ENCODE data around the gene PCDHGA10. TPM values are rescaled to one million over a fixed set of nuclear protein-coding genes. Genes with fewer than 3 reads are reported as not detected.

The PCDHGA10 gene
- total RNA-seq, 1 experiment from 2014 or later: 3.8 TPM

DNA sequence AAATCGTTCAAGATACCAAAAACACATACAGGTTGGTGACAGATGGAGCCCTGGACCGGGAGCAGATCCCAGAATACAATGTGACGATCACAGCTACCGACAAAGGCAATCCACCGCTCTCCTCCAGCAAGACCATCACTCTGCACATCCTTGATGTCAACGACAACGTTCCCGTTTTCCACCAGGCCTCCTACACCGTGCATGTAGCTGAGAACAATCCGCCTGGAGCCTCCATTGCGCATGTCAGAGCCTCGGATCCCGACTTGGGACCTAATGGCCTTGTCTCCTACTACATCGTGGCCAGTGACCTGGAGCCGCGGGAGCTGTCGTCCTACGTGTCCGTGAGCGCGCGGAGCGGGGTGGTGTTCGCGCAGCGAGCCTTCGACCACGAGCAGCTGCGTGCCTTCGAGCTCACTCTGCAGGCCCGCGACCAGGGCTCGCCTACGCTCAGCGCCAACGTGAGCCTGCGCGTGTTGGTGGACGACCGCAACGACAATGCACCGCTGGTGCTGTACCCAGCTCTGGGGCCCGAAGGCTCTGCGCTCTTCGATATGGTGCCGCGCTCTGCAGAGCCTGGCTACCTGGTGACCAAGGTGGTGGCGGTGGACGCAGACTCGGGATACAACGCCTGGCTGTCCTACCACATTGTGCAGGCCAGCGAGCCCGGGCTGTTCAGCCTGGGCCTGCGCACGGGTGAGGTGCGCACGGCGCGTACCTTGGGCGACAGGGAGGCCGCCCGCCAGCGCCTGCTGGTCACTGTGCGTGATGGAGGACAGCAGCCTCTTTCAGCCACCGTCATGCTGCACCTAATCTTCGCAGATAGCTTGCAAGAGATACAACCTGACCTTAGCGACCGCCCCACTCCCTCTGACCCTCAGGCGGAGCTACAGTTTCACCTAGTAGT is 41.0 kb upstream of the PCDHGA10 start:
- no peak overlapping the region for H2AFZ ChIP-seq (ENCODE audit: low read depth, low read length, poor library complexity, severe bottlenecking)
- ChIA-PET POLR2A (no interaction called here), RAD21 (ENCODE audit: low non-redundant PET in 1 of 2, low total read pairs in 2 of 2, uncharacterized antibody in 2 of 2, unreplicated experiment in 2 of 2) (no interaction called here), CTCF (no interaction called here)
- no peaks in the 10 kb centered on the region for H4K20me1 ChIP-seq (ENCODE audit: insufficient read depth)
- DNase-seq (ENCODE audit: low read depth, low spot score): no peak
- no peak overlapping the region for H3K4me3 ChIP-seq (replicated peaks in 1 of 2; ENCODE audit: low read depth in 1 of 2, low read length in 2 of 2)
- no peaks in the 10 kb centered on the region for H3K27me3 ChIP-seq (ENCODE audit: insufficient read depth, low read length)
- BruUV-seq (replicated peaks): no TSS peak
- ATAC-seq: no peak
- TF ChIP-seq JUND (IDR thresholded peaks at IDR 0.05): no peak
- TF ChIP-seq, protein P1, sequence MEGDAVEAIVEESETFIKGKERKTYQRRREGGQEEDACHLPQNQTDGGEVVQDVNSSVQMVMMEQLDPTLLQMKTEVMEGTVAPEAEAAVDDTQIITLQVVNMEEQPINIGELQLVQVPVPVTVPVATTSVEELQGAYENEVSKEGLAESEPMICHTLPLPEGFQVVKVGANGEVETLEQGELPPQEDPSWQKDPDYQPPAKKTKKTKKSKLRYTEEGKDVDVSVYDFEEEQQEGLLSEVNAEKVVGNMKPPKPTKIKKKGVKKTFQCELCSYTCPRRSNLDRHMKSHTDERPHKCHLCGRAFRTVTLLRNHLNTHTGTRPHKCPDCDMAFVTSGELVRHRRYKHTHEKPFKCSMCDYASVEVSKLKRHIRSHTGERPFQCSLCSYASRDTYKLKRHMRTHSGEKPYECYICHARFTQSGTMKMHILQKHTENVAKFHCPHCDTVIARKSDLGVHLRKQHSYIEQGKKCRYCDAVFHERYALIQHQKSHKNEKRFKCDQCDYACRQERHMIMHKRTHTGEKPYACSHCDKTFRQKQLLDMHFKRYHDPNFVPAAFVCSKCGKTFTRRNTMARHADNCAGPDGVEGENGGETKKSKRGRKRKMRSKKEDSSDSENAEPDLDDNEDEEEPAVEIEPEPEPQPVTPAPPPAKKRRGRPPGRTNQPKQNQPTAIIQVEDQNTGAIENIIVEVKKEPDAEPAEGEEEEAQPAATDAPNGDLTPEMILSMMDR (IDR thresholded peaks at IDR 0.05 in 2 of 3, conservative IDR thresholded peaks at IDR 0.05 in 1 of 3; ENCODE audit: borderline replicate concordance in 1 of 3, insufficient read depth in 1 of 3, low read depth in 2 of 3, low read length in 2 of 3): no peak
- no peak for TF ChIP-seq EZH2 (IDR thresholded peaks at IDR 0.05)
- TF ChIP-seq SP1 (IDR thresholded peaks at IDR 0.05; ENCODE audit: low read depth): no peak
- TF ChIP-seq, protein P2, sequence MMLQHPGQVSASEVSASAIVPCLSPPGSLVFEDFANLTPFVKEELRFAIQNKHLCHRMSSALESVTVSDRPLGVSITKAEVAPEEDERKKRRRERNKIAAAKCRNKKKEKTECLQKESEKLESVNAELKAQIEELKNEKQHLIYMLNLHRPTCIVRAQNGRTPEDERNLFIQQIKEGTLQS (IDR thresholded peaks at IDR 0.05): no peak
- no peak overlapping the region for H3K4me2 ChIP-seq (ENCODE audit: low read length)
- no peaks in the 10 kb centered on the region for H3K36me3 ChIP-seq (ENCODE audit: control insufficient read depth in 1 of 2, insufficient read depth in 2 of 2, low read length in 2 of 2)
- peaks cover 0 to 12% of the 10 kb centered on the region in 2 experiments; a peak in 2 of 4 replicates for H3K9me3 ChIP-seq (ENCODE audit: control insufficient read depth in 1 of 2, insufficient read depth in 1 of 2, low read depth in 1 of 2, low read length in 2 of 2)
- H3K9ac ChIP-seq (ENCODE audit: low read length): no peak overlapping the region
- intact Hi-C loops (cut with micrococcal nuclease): no loop called here
- no peak overlapping the region for H3K27ac ChIP-seq (ENCODE audit: low read depth, low read length)
- H3K79me2 ChIP-seq (ENCODE audit: insufficient read depth, low read length): no peaks in the 10 kb centered on the region
- no peaks in the 10 kb centered on the region for H3K9me2 ChIP-seq (ENCODE audit: insufficient read depth)
- no peaks in the 10 kb centered on the region for H3K4me1 ChIP-seq (ENCODE audit: control insufficient read depth in 1 of 2, insufficient read depth in 2 of 2, low read length in 2 of 2)
